HEK293T (cell line): ENCODE measurements around the gene NADSYN1.

ENCODE experiments used
- CTCF ChIA-PET: fragments of 350-600 bp; formaldehyde crosslinking; extraction: SDS; loops from one replicate; lab custom pipeline; 2021; ENCODE audit warnings: antibody characterized with exemption, inconsistent platforms; lab: Yijun Ruan, JAX
- POLR2A ChIA-PET: fragments of 350-600 bp; formaldehyde crosslinking; extraction: SDS; loops from one replicate; lab custom pipeline; 2020; ENCODE audit warnings: antibody characterized with exemption, inconsistent platforms; lab: Yijun Ruan, JAX
- DNase-seq: peaks from one replicate; pipeline ENCODE4 v3.0.0; 2012; ENCODE audit warnings: mixed read lengths; ENCODE audit errors: extremely low spot score
- ARNT ChIP-seq: fragments of 450-650 bp; IDR thresholded peaks from 2 replicates; pipeline ENCODE4 v1.6.1; 2017; ENCODE audit warnings: mild to moderate bottlenecking
- BHLHE40 ChIP-seq: fragments of 450-650 bp; IDR thresholded peaks from 2 replicates; pipeline ENCODE4 v1.6.1; 2016; ENCODE audit warnings: mild to moderate bottlenecking, moderate library complexity, borderline replicate concordance
- CTBP1 ChIP-seq: fragments of 450-650 bp; IDR thresholded peaks from 2 replicates; pipeline ENCODE4 v1.6.1; 2016; ENCODE audit warnings: borderline replicate concordance
- ELF4 ChIP-seq: fragments of 450-650 bp; IDR thresholded peaks from 2 replicates; pipeline ENCODE4 v1.6.1; 2017; ENCODE audit warnings: antibody characterized with exemption
- FOXA1 ChIP-seq: fragments of 450-650 bp; IDR thresholded peaks from 2 replicates; pipeline ENCODE4 v1.6.1; 2016; ENCODE audit warnings: mild to moderate bottlenecking
- FOXK2 ChIP-seq: fragments of 450-650 bp; IDR thresholded peaks from 2 replicates; pipeline ENCODE4 v1.6.1; 2016; ENCODE audit warnings: mild to moderate bottlenecking
- FOXM1 ChIP-seq: fragments of 450-650 bp; IDR thresholded peaks from 2 replicates; pipeline ENCODE4 v1.6.1; 2017; ENCODE audit warnings: mild to moderate bottlenecking, borderline replicate concordance
- HDGF ChIP-seq: fragments of 450-650 bp; IDR thresholded peaks from 2 replicates; pipeline ENCODE4 v1.6.1; 2017; ENCODE audit warnings: antibody characterized with exemption, borderline replicate concordance
- L3MBTL2 ChIP-seq: fragments of 450-650 bp; conservative IDR thresholded peaks from 2 replicates; pipeline ENCODE4 v1.6.1; 2016; ENCODE audit warnings: mild to moderate bottlenecking
- LEF1 ChIP-seq: fragments of 450-650 bp; IDR thresholded peaks from 2 replicates; pipeline ENCODE4 v1.6.1; 2017; ENCODE audit warnings: mild to moderate bottlenecking, borderline replicate concordance
- NFRKB ChIP-seq: fragments of 450-650 bp; IDR thresholded peaks from 2 replicates; pipeline ENCODE4 v1.6.1; 2016; ENCODE audit warnings: mild to moderate bottlenecking, moderate library complexity
- SP1 ChIP-seq: fragments of 450-650 bp; IDR thresholded peaks from 2 replicates; pipeline ENCODE4 v1.6.1; 2017
- SUZ12 ChIP-seq: fragments of 450-650 bp; IDR thresholded peaks from 2 replicates; pipeline ENCODE4 v1.6.1; 2016; ENCODE audit warnings: mild to moderate bottlenecking
- TARDBP ChIP-seq: fragments of 450-650 bp; IDR thresholded peaks from 2 replicates; pipeline ENCODE4 v1.6.1; 2016
- ZNF384 ChIP-seq: fragments of 450-650 bp; IDR thresholded peaks from 2 replicates; pipeline ENCODE4 v1.6.1; 2016
- TF ChIP-seq, protein P1 (sequence below): fragments of 450-650 bp; IDR thresholded peaks from 2 replicates; pipeline ENCODE4 v1.6.1; 2016

The NADSYN1 gene

DNA sequence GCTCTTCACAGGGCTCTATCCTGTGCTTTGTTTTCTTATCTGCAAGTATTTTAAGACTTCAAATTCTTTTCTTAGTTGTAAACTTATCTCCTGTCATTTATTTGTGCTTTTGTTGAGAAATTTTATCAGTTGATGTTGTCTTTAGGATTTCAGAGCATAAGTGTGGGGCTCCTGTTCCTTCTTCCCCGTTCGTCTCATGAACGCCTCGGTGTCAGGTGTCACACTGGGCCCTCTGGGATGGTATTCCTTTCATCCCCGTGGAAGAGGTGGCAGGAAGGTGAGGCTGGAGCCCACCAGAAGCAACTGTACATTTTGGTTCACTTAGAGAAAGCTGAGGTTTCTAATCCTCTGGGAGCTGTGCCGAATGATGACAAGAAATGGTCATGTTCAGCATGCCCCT lies 17.9 kb downstream of the NADSYN1 start:
- CTCF ChIA-PET: no interaction called here
- DNase-seq: no peak
- POLR2A ChIA-PET: no interaction called here
- TF ChIP-seq L3MBTL2 (no peak), BHLHE40 (no peak), ELF4 (no peak), SUZ12 (no peak), ZNF384 (no peak), HDGF (no peak), LEF1 (no peak), FOXM1 (no peak), FOXK2 (no peak), NFRKB (no peak)

DNA sequence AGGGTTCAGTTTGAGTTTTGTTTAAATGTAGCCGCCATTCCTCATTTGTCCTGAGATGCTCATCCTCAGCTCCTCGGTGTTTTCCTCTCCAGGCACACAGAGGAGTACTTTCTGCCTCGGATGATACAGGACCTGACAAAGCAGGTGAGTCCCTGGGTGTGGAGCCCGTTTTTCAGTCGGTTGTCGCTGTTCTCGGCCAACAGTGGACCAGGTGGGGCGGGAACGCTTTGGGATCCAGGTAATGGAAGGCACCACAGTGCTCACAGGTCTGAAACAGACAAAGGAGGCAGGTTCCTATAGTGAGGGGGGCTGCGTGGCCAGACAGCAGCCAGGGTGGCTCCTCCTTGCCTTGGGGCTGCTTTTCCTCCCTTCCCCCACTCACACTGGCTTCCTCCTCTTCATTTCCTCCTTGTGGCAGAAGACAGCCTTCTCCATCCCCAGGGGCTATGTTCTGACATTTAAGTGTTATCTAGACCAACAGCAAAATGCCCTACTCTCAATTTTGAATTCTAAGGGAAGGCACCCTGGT lies 19.4 kb downstream of the NADSYN1 start:
- no peak for DNase-seq
- POLR2A ChIA-PET: no interaction called here
- no peak for TF ChIP-seq HDGF
- TF ChIP-seq TARDBP: no peak
- TF ChIP-seq CTBP1: no peak
- TF ChIP-seq FOXK2: no peak
- TF ChIP-seq SUZ12: no peak
- no peak for TF ChIP-seq BHLHE40
- TF ChIP-seq NFRKB: no peak
- no peak for TF ChIP-seq ELF4
- TF ChIP-seq L3MBTL2: no peak
- no peak for TF ChIP-seq FOXA1
- TF ChIP-seq, protein P1, sequence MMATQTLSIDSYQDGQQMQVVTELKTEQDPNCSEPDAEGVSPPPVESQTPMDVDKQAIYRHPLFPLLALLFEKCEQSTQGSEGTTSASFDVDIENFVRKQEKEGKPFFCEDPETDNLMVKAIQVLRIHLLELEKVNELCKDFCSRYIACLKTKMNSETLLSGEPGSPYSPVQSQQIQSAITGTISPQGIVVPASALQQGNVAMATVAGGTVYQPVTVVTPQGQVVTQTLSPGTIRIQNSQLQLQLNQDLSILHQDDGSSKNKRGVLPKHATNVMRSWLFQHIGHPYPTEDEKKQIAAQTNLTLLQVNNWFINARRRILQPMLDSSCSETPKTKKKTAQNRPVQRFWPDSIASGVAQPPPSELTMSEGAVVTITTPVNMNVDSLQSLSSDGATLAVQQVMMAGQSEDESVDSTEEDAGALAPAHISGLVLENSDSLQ: no peak
- TF ChIP-seq SP1: no peak
- CTCF ChIA-PET: no interaction called here

GRCh38 chr11:71472941-71473792 lies 20.2 kb downstream of the NADSYN1 start:
- TF ChIP-seq SP1 (no peak), L3MBTL2 (no peak), ARNT (no peak)
- CTCF ChIA-PET: no interaction called here
- POLR2A ChIA-PET: no interaction called here
- no peak for DNase-seq

- TF ChIP-seq FOXM1: no peak
- TF ChIP-seq CTBP1: no peak
- no peak for TF ChIP-seq ARNT
- no peak for TF ChIP-seq HDGF
- TF ChIP-seq FOXA1: no peak
- TF ChIP-seq SP1: no peak
- no peak for TF ChIP-seq ZNF384
- TF ChIP-seq L3MBTL2: no peak
- no peak for TF ChIP-seq ELF4
- no peak for TF ChIP-seq LEF1
- no peak for TF ChIP-seq TARDBP
- no peak for TF ChIP-seq SUZ12
- TF ChIP-seq BHLHE40: no peak
- TF ChIP-seq NFRKB: no peak
- TF ChIP-seq FOXK2: no peak
- no peak for DNase-seq
- ChIA-PET POLR2A (no interaction called here), CTCF (no interaction called here)
These were observed 20.7 kb downstream of the NADSYN1 start for GRCh38 chr11:71473793-71474080.

DNA sequence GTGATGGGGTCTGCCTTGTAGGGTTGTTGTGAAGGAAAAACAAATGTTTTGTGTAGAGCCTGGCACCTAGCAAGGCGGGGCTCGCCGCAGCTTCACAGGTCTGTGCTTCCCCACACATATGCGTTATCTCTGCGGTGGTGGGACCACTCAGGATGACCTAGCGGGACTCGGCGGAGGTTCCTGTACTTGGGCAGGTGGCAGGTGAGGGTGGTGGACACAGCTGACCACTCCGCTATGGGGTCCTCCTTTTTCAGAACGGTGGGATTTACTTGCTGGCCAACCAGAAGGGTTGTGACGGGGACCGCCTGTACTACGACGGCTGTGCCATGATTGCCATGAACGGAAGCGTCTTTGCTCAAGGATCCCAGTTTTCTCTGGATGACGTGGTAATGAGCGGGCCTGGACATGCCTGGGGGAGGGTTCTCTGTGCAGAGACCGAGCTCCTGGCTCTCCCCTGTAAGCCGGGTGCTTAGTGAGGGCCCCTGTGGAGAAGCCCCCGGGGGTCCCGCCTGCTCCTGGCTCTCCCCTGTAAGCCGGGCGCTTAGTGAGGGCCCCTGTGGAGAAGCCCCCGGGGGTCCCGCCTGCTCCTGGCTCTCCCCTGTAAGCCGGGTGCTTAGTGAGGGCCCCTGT lies 21.3 kb downstream of the NADSYN1 start:
- TF ChIP-seq FOXK2 (no peak), CTBP1 (no peak), ELF4 (no peak), TARDBP (no peak), NFRKB (no peak), L3MBTL2 (no peak), SP1 (no peak), ZNF384 (no peak), FOXM1 (no peak)
- TF ChIP-seq, protein P1: no peak
- DNase-seq: no peak
- CTCF ChIA-PET: no interaction called here
- POLR2A ChIA-PET: no interaction called here

DNA sequence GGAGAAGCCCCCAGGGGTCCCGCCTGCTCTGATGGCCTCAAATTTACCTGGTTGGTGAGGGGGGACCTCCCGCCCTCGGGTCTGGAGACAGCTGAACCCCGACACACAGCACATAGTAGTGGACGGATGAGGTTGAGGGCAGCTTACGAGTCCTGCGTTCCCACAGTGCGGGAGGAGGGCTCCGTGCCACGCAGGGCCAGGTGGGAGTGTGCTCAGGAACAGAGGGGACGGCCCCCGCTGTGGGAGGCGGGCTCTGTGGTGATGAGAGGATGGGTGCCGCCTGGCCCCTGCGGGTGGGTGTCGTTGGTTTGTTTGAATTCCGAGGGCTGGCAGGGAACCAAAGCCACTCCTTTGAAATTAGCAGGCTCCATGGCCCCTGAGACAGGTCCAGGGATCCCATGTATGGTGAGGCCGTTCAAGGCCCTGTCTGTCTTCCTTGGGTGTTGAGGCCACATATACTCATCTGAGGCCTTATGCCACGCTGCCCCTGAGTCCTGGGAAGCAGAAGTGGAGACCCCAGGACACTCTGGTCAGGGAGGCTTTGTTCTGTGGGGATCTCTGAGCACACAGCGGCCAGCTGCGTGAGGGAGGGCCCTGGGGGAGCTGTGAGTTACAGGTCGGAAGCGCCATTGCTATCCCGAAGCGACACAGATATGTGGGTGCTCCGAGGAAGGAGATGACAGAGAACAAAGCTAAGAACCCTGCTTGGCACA lies 21.9 kb downstream of the NADSYN1 start:
- no peak for DNase-seq
- ChIA-PET POLR2A (no interaction called here), CTCF (no interaction called here)
- TF ChIP-seq TARDBP: no peak
- TF ChIP-seq L3MBTL2: no peak
- TF ChIP-seq ZNF384: no peak
- no peak for TF ChIP-seq FOXA1
- no peak for TF ChIP-seq SUZ12
- TF ChIP-seq ELF4: no peak
- no peak for TF ChIP-seq CTBP1
- no peak for TF ChIP-seq ARNT
- TF ChIP-seq FOXK2: no peak
- TF ChIP-seq NFRKB: no peak
- no peak for TF ChIP-seq BHLHE40
- TF ChIP-seq, protein P1: no peak
- no peak for TF ChIP-seq SP1
- TF ChIP-seq HDGF: no peak
- TF ChIP-seq FOXM1: no peak
- TF ChIP-seq LEF1: no peak
